HL-60 (cell line): ENCODE data around the gene MYRIP.

Experiments used
- CTCF ChIP-seq: IDR thresholded peaks from one replicate; pipeline ENCODE4 v1.5.1; 2011; ENCODE audit warnings: low read length, control low read depth, inconsistent platforms; ENCODE audit not compliant: insufficient read depth
- POLR2AphosphoS5 ChIP-seq: IDR thresholded peaks from 2 replicates; pipeline ENCODE4 v1.6.1; 2012; ENCODE audit warnings: low read depth
- SPI1 ChIP-seq: IDR thresholded peaks from 2 replicates; pipeline ENCODE4 v1.6.1; 2012; ENCODE audit warnings: low read depth, mild to moderate bottlenecking, borderline replicate concordance

GRCh38 chr3:40206522-40206921, 397.1 kb downstream of the MYRIP start:
- TF ChIP-seq POLR2AphosphoS5 = no peak
- no peak for TF ChIP-seq CTCF
- no peak for TF ChIP-seq SPI1
